Stomach (tissue), 9 donors: Measurements from ENCODE around the gene NDFIP2. TPM values are rescaled to one million over a fixed set of nuclear protein-coding genes. Genes with fewer than 3 reads are reported as not detected.

Experiments
- DNase-seq, 2 donors: peaks; one replicate each; pipeline versions ENCODE4 v3.0.0 to v3.0.0-alpha.2; 2013 to 2019
- H3K27ac ChIP-seq, 5 donors: fragments of 200-600 bp in 4 of 5; sonication (generic) in 4 of 5; one replicate each; pipeline ENCODE4 v1.5.1; 2013 to 2019; ENCODE audit warnings: mild to moderate bottlenecking in 1 of 5, moderate library complexity in 1 of 5
- H3K27me3 ChIP-seq, 3 donors: fragments of 200-600 bp; sonication (generic); one replicate each; pipeline ENCODE4 v1.5.1; 2017 to 2019; ENCODE audit warnings: mixed run types in 1 of 3
- H3K36me3 ChIP-seq, 4 donors: fragments of 200-600 bp; sonication (generic); 1 replicate in 3 of 4; 2 replicates in 1 of 4; pipeline ENCODE4 v1.5.1; 2016 to 2019
- H3K4me1 ChIP-seq, 4 donors: fragments of 200-600 bp; sonication (generic); one replicate each; pipeline ENCODE4 v1.5.1; 2016 to 2019
- H3K4me3 ChIP-seq, 4 donors: fragments of 200-600 bp; sonication (generic) in 3 of 4; one replicate each; pipeline ENCODE4 v1.5.1; 2016 to 2019; ENCODE audit warnings: mild to moderate bottlenecking in 1 of 4
- H3K9me3 ChIP-seq, 4 donors: fragments of 200-600 bp; sonication (generic); one replicate each; pipeline ENCODE4 v1.5.1; 2016 to 2019
- CTCF ChIP-seq, 7 experiments: fragments of 450-650 bp in 4 of 7; fragments of 200-600 bp in 3 of 7; sonication (generic) in 3 of 7; IDR thresholded peaks; one replicate each; pipeline ENCODE4 v1.5.1; 2016 to 2019; ENCODE audit warnings: antibody characterized with exemption in 7 of 7, control low read depth in 2 of 7, mild to moderate bottlenecking in 1 of 7
- EP300 ChIP-seq: sonication (generic); formaldehyde crosslinking; IDR thresholded peaks from one replicate; pipeline ENCODE4 v1.6.1; 2017; ENCODE audit warnings: antibody characterized with exemption
- POLR2A ChIP-seq, 4 donors: fragments of 450-650 bp; IDR thresholded peaks; one replicate each; pipeline ENCODE4 v1.6.1; 2016; ENCODE audit warnings: antibody characterized with exemption in 4 of 4, control low read depth in 2 of 4, mild to moderate bottlenecking in 1 of 4, moderate library complexity in 1 of 4
- POLR2AphosphoS5 ChIP-seq, 3 donors: sonication (generic); formaldehyde crosslinking; IDR thresholded peaks; one replicate each; pipeline ENCODE4 v1.6.1; 2016; ENCODE audit warnings: antibody characterized with exemption in 3 of 3
- WGBS, 5 donors: extraction: QIAGEN DNeasy Blood & Tissue Kit in 3 of 5; methylation state at CpG; one replicate each; pipeline versions ENCODE4 v1.1.5 to v1.1.7; 2013 to 2018; 5-methylcytosine and 5-hydroxymethylcytosine counted together
- intact Hi-C: fragments of 100-400 bp; cut with DNase I; formaldehyde crosslinking; loops from one replicate; pipeline ENCODE4 v1.15.1; 2023; ENCODE audit warnings: low total_unique reads
- polyA plus RNA-seq, 3 donors: library from polyadenylated mRNA; stranded (reverse); fragments of 200-250 nt; gene quantifications; one replicate each; pipeline ENCODE4 v1.2.3, GENCODE V29; 2013
- total RNA-seq, 5 donors: library from RNA; depleted of rRNA; stranded (reverse); fragments of >200 nt; gene quantifications; one replicate each; pipeline versions ENCODE4 v1.1.0 to v1.2.3, GENCODE V29; 2014 to 2016
- donor health status: healthy with polysubstance abuse.
- donor health status: Bipolar disorder and iron deficiency.
- donor health status: healthy.

The NDFIP2 gene
- total and polyA plus RNA-seq, 8 donors = 2.9 to 56.5 (median 14.7) TPM

DNA sequence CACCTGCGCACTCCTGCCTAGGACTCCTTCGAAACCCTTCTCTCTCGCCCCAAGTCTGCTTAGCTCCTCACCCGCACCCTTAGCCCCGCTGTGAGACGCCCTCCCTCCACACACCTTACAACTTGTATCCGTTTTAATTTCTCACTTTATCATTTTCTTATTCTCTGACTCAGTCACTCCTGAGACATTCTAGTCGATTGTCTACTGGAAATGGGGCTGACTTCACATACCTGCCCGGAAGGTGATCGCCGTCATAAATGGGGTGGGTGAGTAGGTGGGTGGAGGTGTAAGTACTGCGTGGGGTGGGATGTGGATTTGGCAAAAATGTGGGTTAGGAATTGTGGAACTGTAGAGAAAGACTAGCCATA lies 714 bp downstream of the NDFIP2 start:
- DNase-seq = peak; percentile 28 to 73
- peaks cover 10 to 54% (median 32%) of the 10 kb centered on the region in 4 donors for H3K4me1 ChIP-seq
- peak overlapping the region; percentile 80 to 88 (median 84) for H3K27ac ChIP-seq
- H3K4me3 ChIP-seq = peak overlapping the region; percentile 66 to 82 (median 74)
- no peaks in the 10 kb centered on the region for H3K36me3 ChIP-seq
- H3K9me3 ChIP-seq = no peaks in the 10 kb centered on the region
- WGBS, 5 donors = 0 to 1% (median 1%) methylated on average over 12 of the region's 12 CpGs
- TF ChIP-seq CTCF (IDR thresholded peaks at IDR 0.05) (no peak), EP300 (no peak), POLR2AphosphoS5 (IDR thresholded peaks at IDR 0.05) (no peak), POLR2A (IDR thresholded peaks at IDR 0.05) (no peak)
- H3K27me3 ChIP-seq = no peaks in the 10 kb centered on the region
- intact Hi-C loops = no loop called here

GRCh38 chr13:79482281-79482970 lies 1.5 kb downstream of the NDFIP2 start:
- WGBS, 5 donors = 52 to 60% (median 58%) methylated on average over 3 of the region's 3 CpGs
- peak in 1 of 2 donors; percentile 42 for DNase-seq
- Histone ChIP-seq H3K9me3 (no peaks in the 10 kb centered on the region), H3K4me1 (peaks cover 10 to 54% (median 34%) of the 10 kb centered on the region in 4 donors), H3K4me3 (peak overlapping the region; percentile 66 to 82 (median 74)), H3K36me3 (no peaks in the 10 kb centered on the region), H3K27me3 (no peaks in the 10 kb centered on the region), H3K27ac (peak overlapping the region in 3 of 5 donors; percentile 9 to 88 (median 84))
- TF ChIP-seq POLR2A (IDR thresholded peaks at IDR 0.05) (no peak), EP300 (no peak), POLR2AphosphoS5 (IDR thresholded peaks at IDR 0.05) (no peak), CTCF (IDR thresholded peaks at IDR 0.05) (no peak)
- intact Hi-C loops = no loop called here

DNA sequence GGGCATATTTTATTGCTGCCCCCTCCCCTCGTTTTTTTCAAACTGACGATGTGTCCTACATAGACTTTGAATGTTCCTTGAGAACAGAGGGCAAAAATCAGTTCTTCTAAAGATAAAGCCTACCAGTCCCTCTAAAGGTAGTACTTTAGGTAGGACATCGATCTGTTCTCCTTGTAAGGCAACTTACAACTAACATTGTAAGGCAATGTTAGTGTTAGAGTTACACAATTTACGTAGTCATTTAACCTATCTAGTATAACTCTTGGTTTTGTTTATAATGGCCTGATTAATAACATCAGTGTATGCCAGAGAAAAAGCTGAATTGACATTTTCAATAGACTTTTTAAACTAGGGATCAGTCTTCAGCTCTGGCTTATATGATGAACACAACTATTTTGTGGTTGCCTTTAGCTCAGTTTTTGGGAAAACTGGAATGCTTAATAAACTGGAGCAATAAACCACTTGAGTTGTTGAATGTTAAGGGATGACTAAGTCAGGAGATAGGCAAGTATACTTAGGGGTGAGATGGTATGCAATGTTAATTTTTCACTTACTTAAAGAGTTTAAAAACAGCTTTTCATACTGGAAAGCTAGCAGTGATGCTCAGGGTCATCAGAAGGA lies 2.2 kb downstream of the NDFIP2 start:
- Histone ChIP-seq H3K36me3 (no peaks in the 10 kb centered on the region), H3K9me3 (no peaks in the 10 kb centered on the region), H3K27me3 (no peaks in the 10 kb centered on the region), H3K27ac (no peak overlapping the region), H3K4me3 (peak overlapping the region in 1 of 4 donors; percentile 81), H3K4me1 (peaks cover 10 to 54% (median 34%) of the 10 kb centered on the region in 4 donors)
- intact Hi-C loops = no loop called here
- 51 to 61% (median 54%) methylated on average over 4 of the region's 4 CpGs for WGBS, 5 donors
- TF ChIP-seq CTCF (IDR thresholded peaks at IDR 0.05) (no peak), POLR2AphosphoS5 (IDR thresholded peaks at IDR 0.05) (no peak), EP300 (no peak), POLR2A (IDR thresholded peaks at IDR 0.05) (no peak)
- no peak for DNase-seq

- Histone ChIP-seq H3K36me3 (no peaks in the 10 kb centered on the region), H3K27ac (peak overlapping the region in 4 of 5 donors; percentile 14 to 72 (median 50)), H3K4me1 (peaks cover 10 to 68% (median 35%) of the 10 kb centered on the region in 4 donors), H3K9me3 (no peaks in the 10 kb centered on the region), H3K4me3 (no peak overlapping the region), H3K27me3 (no peaks in the 10 kb centered on the region)
- intact Hi-C loops = no loop called here
- peak; percentile 59 to 86 for DNase-seq
- TF ChIP-seq EP300 (no peak), POLR2AphosphoS5 (IDR thresholded peaks at IDR 0.05) (peak in 2 of 3 donors; percentile 63 to 72), CTCF (IDR thresholded peaks at IDR 0.05) (no peak)
- WGBS, 5 donors = 26 to 42% (median 30%) methylated on average over 4 of the region's 4 CpGs
Measured at GRCh38 chr13:79485014-79485811, 4.3 kb downstream of the NDFIP2 start.
